ENCODE data around the gene MSMO1.

The MSMO1 gene

GRCh38 chr4:165293061-165293460, 34.4 kb upstream of the MSMO1 start:
- Histone ChIP-seq H3K9ac (ENCODE audit: low read length) (no peak overlapping the region), H4K20me1 (ENCODE audit: low read depth, low read length) (no peaks in the 10 kb centered on the region), H3K4me2 (ENCODE audit: low read depth, low read length, poor library complexity, severe bottlenecking) (no peak overlapping the region)

GRCh38 chr4:165293927-165294649, 33.4 kb upstream of the MSMO1 start:
- H3K9me3 ChIP-seq (ENCODE audit: insufficient read depth, low read length), result no peaks in the 10 kb centered on the region
- H3K27ac ChIP-seq (ENCODE audit: low read depth, low read length), result peak overlapping the region; percentile 66
- H3K79me2 ChIP-seq (ENCODE audit: insufficient read depth, low read length), result no peaks in the 10 kb centered on the region
- no peak for TF ChIP-seq EZH2phosphoT487 (conservative IDR thresholded peaks at IDR 0.05; ENCODE audit: low read length)
- no peak for TF ChIP-seq CTCF (IDR thresholded peaks at IDR 0.05; ENCODE audit: insufficient read depth, low read length, poor library complexity, severe bottlenecking)
- no peak overlapping the region for H2AFZ ChIP-seq (ENCODE audit: low read depth, low read length, severe bottlenecking)
- no peaks in the 10 kb centered on the region for H3K9me2 ChIP-seq (replicated peaks; ENCODE audit: insufficient read depth, low read length)
- peak overlapping the region; percentile 14 for H3K4me3 ChIP-seq (ENCODE audit: insufficient read depth, low read length, poor library complexity, severe bottlenecking)
- H3K9ac ChIP-seq (ENCODE audit: low read length), result peak overlapping the region; percentile 17; the same call in 1 of the 2 replicates
- H3K4me2 ChIP-seq (ENCODE audit: low read depth, low read length, poor library complexity, severe bottlenecking), result peak overlapping the region; percentile 57
- peaks cover 8% of the 10 kb centered on the region; the same call in 1 of the 2 replicates for H3F3A ChIP-seq (ENCODE audit: insufficient read depth)
- no peaks in the 10 kb centered on the region for H4K20me1 ChIP-seq (ENCODE audit: low read depth, low read length)
- H3K27me3 ChIP-seq (ENCODE audit: low read length), result no peaks in the 10 kb centered on the region
- no peaks in the 10 kb centered on the region for H3K36me3 ChIP-seq (ENCODE audit: low read length)

More at GRCh38 chr4:165293061-165293460, 34.4 kb upstream of the MSMO1 start:
- Histone ChIP-seq H3K79me2 (ENCODE audit: insufficient read depth, low read length) (no peaks in the 10 kb centered on the region), H3K36me3 (ENCODE audit: low read length) (no peaks in the 10 kb centered on the region), H3K27me3 (ENCODE audit: low read length) (no peaks in the 10 kb centered on the region), H2AFZ (ENCODE audit: low read depth, low read length, severe bottlenecking) (no peak overlapping the region), H3K9me2 (replicated peaks; ENCODE audit: insufficient read depth, low read length) (no peaks in the 10 kb centered on the region), H3K9me3 (ENCODE audit: insufficient read depth, low read length) (no peaks in the 10 kb centered on the region), H3K4me3 (ENCODE audit: insufficient read depth, low read length, poor library complexity, severe bottlenecking) (no peak overlapping the region), H3F3A (ENCODE audit: insufficient read depth) (peaks cover 8% of the 10 kb centered on the region; the same call in 1 of the 2 replicates), H3K27ac (ENCODE audit: low read depth, low read length) (no peak overlapping the region)
- TF ChIP-seq CTCF (IDR thresholded peaks at IDR 0.05; ENCODE audit: insufficient read depth, low read length, poor library complexity, severe bottlenecking), result no peak
- no peak for TF ChIP-seq EZH2phosphoT487 (conservative IDR thresholded peaks at IDR 0.05; ENCODE audit: low read length)

- H2AFZ ChIP-seq (ENCODE audit: low read depth, low read length, severe bottlenecking), result peak overlapping the region; percentile 21
- no peaks in the 10 kb centered on the region for H3K36me3 ChIP-seq (ENCODE audit: low read length)
- peaks cover 8% of the 10 kb centered on the region; the same call in 1 of the 2 replicates for H3F3A ChIP-seq (ENCODE audit: insufficient read depth)
- no peaks in the 10 kb centered on the region for H3K79me2 ChIP-seq (ENCODE audit: insufficient read depth, low read length)
- H3K27ac ChIP-seq (ENCODE audit: low read depth, low read length), result peak overlapping the region; percentile 66
- no peaks in the 10 kb centered on the region for H4K20me1 ChIP-seq (ENCODE audit: low read depth, low read length)
- TF ChIP-seq CTCF (IDR thresholded peaks at IDR 0.05; ENCODE audit: insufficient read depth, low read length, poor library complexity, severe bottlenecking) (no peak), EZH2phosphoT487 (conservative IDR thresholded peaks at IDR 0.05; ENCODE audit: low read length) (no peak)
- no peaks in the 10 kb centered on the region for H3K9me2 ChIP-seq (replicated peaks; ENCODE audit: insufficient read depth, low read length)
- peak overlapping the region; percentile 14 for H3K4me3 ChIP-seq (ENCODE audit: insufficient read depth, low read length, poor library complexity, severe bottlenecking)
- peak overlapping the region; percentile 57 for H3K4me2 ChIP-seq (ENCODE audit: low read depth, low read length, poor library complexity, severe bottlenecking)
- no peaks in the 10 kb centered on the region for H3K27me3 ChIP-seq (ENCODE audit: low read length)
- no peaks in the 10 kb centered on the region for H3K9me3 ChIP-seq (ENCODE audit: insufficient read depth, low read length)
- H3K9ac ChIP-seq (ENCODE audit: low read length), result peak overlapping the region; percentile 17; the same call in 1 of the 2 replicates
These were observed 32.6 kb upstream of the MSMO1 start for GRCh38 chr4:165294907-165295306.
